ENCODE data around the gene CLDN15.

The CLDN15 gene

GRCh38 chr7:101189109-101189508 lies 48.5 kb downstream of the CLDN15 start:
- Histone ChIP-seq H3K9me3 (ENCODE audit: low read length) (no peaks in the 10 kb centered on the region), H2AFZ (ENCODE audit: low read depth, low read length) (no peak overlapping the region), H3K4me1 (ENCODE audit: insufficient read depth, low read length) (no peaks in the 10 kb centered on the region), H3K36me3 (ENCODE audit: insufficient read depth, low read length) (no peaks in the 10 kb centered on the region), H3K4me3 (ENCODE audit: low read length) (no peak overlapping the region), H3K27me3 (ENCODE audit: insufficient read depth, low read length) (no peaks in the 10 kb centered on the region)

- H2AFZ ChIP-seq (ENCODE audit: low read depth, low read length) = no peak overlapping the region
- H3K4me1 ChIP-seq (ENCODE audit: insufficient read depth, low read length) = no peaks in the 10 kb centered on the region
- no peaks in the 10 kb centered on the region for H3K27me3 ChIP-seq (ENCODE audit: insufficient read depth, low read length)
- H3K4me3 ChIP-seq (ENCODE audit: low read length) = no peak overlapping the region
- no peaks in the 10 kb centered on the region for H3K36me3 ChIP-seq (ENCODE audit: insufficient read depth, low read length)
- no peaks in the 10 kb centered on the region for H3K9me3 ChIP-seq (ENCODE audit: low read length)
Measured at GRCh38 chr7:101186844-101187428, 50.7 kb downstream of the CLDN15 start.

DNA sequence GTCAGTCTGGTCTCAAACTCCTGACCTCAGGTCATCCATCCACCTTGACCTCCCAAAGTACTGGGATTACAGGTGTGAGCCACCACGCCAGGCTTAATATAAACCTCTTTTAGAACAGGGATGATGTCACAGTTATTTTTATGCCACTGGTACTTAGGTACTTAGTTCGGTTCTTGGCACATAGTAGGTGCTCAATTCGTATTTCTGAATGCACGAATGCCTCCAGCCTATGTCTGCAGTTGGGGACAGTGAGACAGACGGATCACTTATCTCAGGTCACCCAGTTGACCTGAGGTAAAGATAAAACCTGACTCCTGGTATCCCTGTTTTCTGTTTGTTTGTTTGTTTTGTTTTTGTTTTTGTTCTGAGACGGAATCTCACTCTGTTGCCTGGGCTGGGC lies 51.4 kb downstream of the CLDN15 start:
- Histone ChIP-seq H3K4me1 (ENCODE audit: insufficient read depth, low read length) (no peaks in the 10 kb centered on the region), H3K27me3 (ENCODE audit: insufficient read depth, low read length) (no peaks in the 10 kb centered on the region), H3K4me3 (ENCODE audit: low read length) (no peak overlapping the region)

GRCh38 chr7:101185258-101185839 lies 52.3 kb downstream of the CLDN15 start:
- Histone ChIP-seq H3K4me3 (ENCODE audit: low read length) (no peak overlapping the region), H3K27me3 (ENCODE audit: insufficient read depth, low read length) (peaks cover 6% of the 10 kb centered on the region), H3K9me3 (ENCODE audit: low read length) (no peaks in the 10 kb centered on the region), H2AFZ (ENCODE audit: low read depth, low read length) (no peak overlapping the region), H3K4me1 (ENCODE audit: insufficient read depth, low read length) (no peaks in the 10 kb centered on the region), H3K36me3 (ENCODE audit: insufficient read depth, low read length) (no peaks in the 10 kb centered on the region)

More for the DNA sequence above, 51.4 kb downstream of the CLDN15 start:
- Histone ChIP-seq H3K36me3 (ENCODE audit: insufficient read depth, low read length) (no peaks in the 10 kb centered on the region), H3K9me3 (ENCODE audit: low read length) (no peaks in the 10 kb centered on the region), H2AFZ (ENCODE audit: low read depth, low read length) (no peak overlapping the region)

All from neuron (in vitro differentiated cells).